Measurements from ENCODE around the gene SDHA. TPM values are rescaled to one million over a fixed set of nuclear protein-coding genes. Genes with fewer than 3 reads are reported as not detected.
A peak's percentile ranks its signal among the peaks of the same experiment; 100 is the strongest.
"Not testable (repeated sequence)": the region's sequence is repeated elsewhere in the genome, so short reads cannot be mapped to it uniquely, and the experiment has no call there.

SDHA gene
- polyA plus RNA-seq, 1 donor (not counting 4 experiments of a cell fraction or from before 2014, with no cell fraction given): 178 TPM

- H3K79me2 ChIP-seq (ENCODE audit: control insufficient read depth, insufficient read depth, low read length): peaks cover 70% of the 10 kb centered on the region
- H3K36me3 ChIP-seq (ENCODE audit: control insufficient read depth in 2 of 2, extremely low read depth in 1 of 2, insufficient read depth in 2 of 2, low read length in 2 of 2): peaks cover 6% of the 10 kb centered on the region in 2 experiments
- peak overlapping the region; percentile 78 for H3K4me2 ChIP-seq (ENCODE audit: control insufficient read depth, extremely low read depth, insufficient read depth, low read depth, low read length)
- no peaks in the 10 kb centered on the region for H3K27me3 ChIP-seq (ENCODE audit: control insufficient read depth, extremely low read depth, insufficient read depth, low read length)
- peaks cover 2% of the 10 kb centered on the region for H4K20me1 ChIP-seq (ENCODE audit: control insufficient read depth, extremely low read depth, insufficient read depth, low read length)
- TF ChIP-seq EZH2 (IDR thresholded peaks at IDR 0.05; ENCODE audit: low read length) (no peak), CTCF (optimal IDR thresholded peaks at IDR 0.05 in 1 of 3, IDR thresholded peaks at IDR 0.05 in 1 of 3, conservative IDR thresholded peaks at IDR 0.05 in 1 of 3; ENCODE audit: extremely low read depth in 1 of 3, insufficient read depth in 2 of 3, low read length in 3 of 3) (no peak)
- H3K9ac ChIP-seq (ENCODE audit: control insufficient read depth, extremely low read depth, insufficient read depth, low read length): peak overlapping the region; percentile 87
- no peaks in the 10 kb centered on the region for H3K9me1 ChIP-seq (ENCODE audit: control insufficient read depth, extremely low read depth, insufficient read depth, low read length)
- DNase-seq (ENCODE audit: low read depth, low spot score): no peak
- peak overlapping the region; percentile 75 for H3K27ac ChIP-seq (ENCODE audit: control insufficient read depth, insufficient read depth, low read length)
- dilution Hi-C loops (cut with MboI; ENCODE audit: extremely low pct_ligation_motif_present, low sequenced_read_pairs): no loop called here
- no peaks in the 10 kb centered on the region for H3K9me3 ChIP-seq (ENCODE audit: control insufficient read depth, low read depth, low read length)
- H2AFZ ChIP-seq (ENCODE audit: control insufficient read depth, low read length): no peak overlapping the region
- peak overlapping the region; percentile 62 to 99 (median 89) for H3K4me3 ChIP-seq (ENCODE audit: control insufficient read depth in 2 of 3, extremely low read depth in 1 of 3, insufficient read depth in 2 of 3, low read depth in 1 of 3, low read length in 3 of 3)
- H3K4me1 ChIP-seq (ENCODE audit: control insufficient read depth, extremely low read depth, insufficient read depth, low read length): peaks cover 10% of the 10 kb centered on the region
- FAIRE-seq: no peak
These were observed 1.3 kb downstream of the SDHA start for GRCh38 chr5:219460-219863.

DNA sequence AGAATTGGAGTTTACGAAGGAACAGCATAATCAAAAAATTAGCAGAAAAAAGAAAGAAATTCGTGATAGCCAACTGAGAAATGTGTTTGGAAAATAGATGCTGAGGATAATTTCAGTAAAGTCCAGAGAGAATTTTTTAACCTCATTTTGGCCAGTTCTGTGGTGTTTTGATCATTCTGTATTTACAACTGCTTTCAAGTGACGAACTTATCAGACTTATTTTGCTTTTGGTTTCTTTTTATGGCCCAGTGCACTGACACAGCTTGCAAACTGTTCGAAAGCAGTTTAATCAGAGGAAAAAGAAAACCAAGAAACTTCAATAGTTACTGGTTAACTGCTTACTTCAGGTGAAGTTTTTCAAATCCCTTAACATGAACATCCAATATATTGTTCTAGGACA is 1.9 kb downstream of the SDHA start:
- dilution Hi-C loops (cut with MboI; ENCODE audit: extremely low pct_ligation_motif_present, low sequenced_read_pairs): no loop called here
- H3K27ac ChIP-seq (ENCODE audit: control insufficient read depth, insufficient read depth, low read length): peak overlapping the region; percentile 8
- no peak for FAIRE-seq

GRCh38 chr5:222951-223715 is 5.0 kb downstream of the SDHA start:
- not testable (repeated sequence) for H3K27ac ChIP-seq (ENCODE audit: control insufficient read depth, insufficient read depth, low read length); H3K9ac ChIP-seq (ENCODE audit: control insufficient read depth, extremely low read depth, insufficient read depth, low read length)

More for the DNA sequence above, 1.9 kb downstream of the SDHA start:
- Histone ChIP-seq H3K4me3 (ENCODE audit: control insufficient read depth in 2 of 3, extremely low read depth in 1 of 3, insufficient read depth in 2 of 3, low read depth in 1 of 3, low read length in 3 of 3) (peak overlapping the region; percentile 62 to 99 (median 89)), H3K79me2 (ENCODE audit: control insufficient read depth, insufficient read depth, low read length) (peaks cover 70% of the 10 kb centered on the region), H3K9me3 (ENCODE audit: control insufficient read depth, low read depth, low read length) (no peaks in the 10 kb centered on the region), H3K4me2 (ENCODE audit: control insufficient read depth, extremely low read depth, insufficient read depth, low read depth, low read length) (peak overlapping the region; percentile 78), H3K9ac (ENCODE audit: control insufficient read depth, extremely low read depth, insufficient read depth, low read length) (peak overlapping the region; percentile 87), H3K9me1 (ENCODE audit: control insufficient read depth, extremely low read depth, insufficient read depth, low read length) (no peaks in the 10 kb centered on the region), H2AFZ (ENCODE audit: control insufficient read depth, low read length) (no peak overlapping the region), H3K27me3 (ENCODE audit: control insufficient read depth, extremely low read depth, insufficient read depth, low read length) (no peaks in the 10 kb centered on the region), H3K4me1 (ENCODE audit: control insufficient read depth, extremely low read depth, insufficient read depth, low read length) (peaks cover 8% of the 10 kb centered on the region), H4K20me1 (ENCODE audit: control insufficient read depth, extremely low read depth, insufficient read depth, low read length) (peaks cover 2% of the 10 kb centered on the region), H3K36me3 (ENCODE audit: control insufficient read depth in 2 of 2, extremely low read depth in 1 of 2, insufficient read depth in 2 of 2, low read length in 2 of 2) (peaks cover 7 to 12% of the 10 kb centered on the region in 2 experiments)
- no peak for TF ChIP-seq EZH2 (IDR thresholded peaks at IDR 0.05; ENCODE audit: low read length)
- TF ChIP-seq CTCF (optimal IDR thresholded peaks at IDR 0.05 in 1 of 3, IDR thresholded peaks at IDR 0.05 in 1 of 3, conservative IDR thresholded peaks at IDR 0.05 in 1 of 3; ENCODE audit: extremely low read depth in 1 of 3, insufficient read depth in 2 of 3, low read length in 3 of 3): no peak
- DNase-seq (ENCODE audit: low read depth, low spot score): no peak

More at GRCh38 chr5:222951-223715, 5.0 kb downstream of the SDHA start:
- H3K4me3 ChIP-seq (ENCODE audit: control insufficient read depth in 2 of 3, extremely low read depth in 1 of 3, insufficient read depth in 2 of 3, low read depth in 1 of 3, low read length in 3 of 3); H4K20me1 ChIP-seq (ENCODE audit: control insufficient read depth, extremely low read depth, insufficient read depth, low read length); FAIRE-seq; dilution Hi-C loops (cut with MboI; ENCODE audit: extremely low pct_ligation_motif_present, low sequenced_read_pairs); H3K4me1 ChIP-seq (ENCODE audit: control insufficient read depth, extremely low read depth, insufficient read depth, low read length); H2AFZ ChIP-seq (ENCODE audit: control insufficient read depth, low read length); H3K27me3 ChIP-seq (ENCODE audit: control insufficient read depth, extremely low read depth, insufficient read depth, low read length); H3K9me3 ChIP-seq (ENCODE audit: control insufficient read depth, low read depth, low read length); H3K4me2 ChIP-seq (ENCODE audit: control insufficient read depth, extremely low read depth, insufficient read depth, low read depth, low read length); H3K9me1 ChIP-seq (ENCODE audit: control insufficient read depth, extremely low read depth, insufficient read depth, low read length); DNase-seq (ENCODE audit: low read depth, low spot score): not testable (repeated sequence)
- H3K79me2 ChIP-seq (ENCODE audit: control insufficient read depth, insufficient read depth, low read length): peaks cover 73% of the 10 kb centered on the region
- H3K36me3 ChIP-seq (ENCODE audit: control insufficient read depth in 2 of 2, extremely low read depth in 1 of 2, insufficient read depth in 2 of 2, low read length in 2 of 2): peaks cover 18 to 21% of the 10 kb centered on the region in 2 experiments
